ENCODE results near the gene CLIP1.
"Not testable (repeated sequence)": the region's sequence is repeated elsewhere in the genome, so short reads cannot be mapped to it uniquely, and the experiment has no call there.

- not testable (repeated sequence) for TF ChIP-seq CTCF (optimal IDR thresholded peaks at IDR 0.05 in 1 of 3, IDR thresholded peaks at IDR 0.05 in 1 of 3, conservative IDR thresholded peaks at IDR 0.05 in 1 of 3; ENCODE audit: extremely low read depth in 1 of 3, insufficient read depth in 2 of 3, low read length in 3 of 3); EZH2 (IDR thresholded peaks at IDR 0.05; ENCODE audit: low read length)
Measured at GRCh38 chr12:122357536-122357935, 64.9 kb downstream of the CLIP1 start.
